GM19395 (cell line): ENCODE measurements around the gene SLC12A7.

Source experiments
- ATAC-seq: cut with Tn5 transposase; IDR thresholded peaks from one replicate; pipeline ENCODE4 v1.9.1; 2021; ENCODE audit warnings: mild to moderate bottlenecking, moderate library complexity; ENCODE audit not compliant: unreplicated experiment

Gene SLC12A7

GRCh38 chr5:1112596-1113331 is 901 bp upstream of the SLC12A7 start:
- ATAC-seq = no peak

- ATAC-seq = no peak
Measured at GRCh38 chr5:1111241-1111726, 579 bp downstream of the SLC12A7 start.

- ATAC-seq = no peak
Measured at GRCh38 chr5:1110307-1111240, 1.3 kb downstream of the SLC12A7 start.

- ATAC-seq = no peak
Measured at GRCh38 chr5:1109542-1110306, 2.1 kb downstream of the SLC12A7 start.

- ATAC-seq = no peak
Measured at GRCh38 chr5:1108865-1109174, 3.0 kb downstream of the SLC12A7 start.

GRCh38 chr5:1108023-1108864 is 3.6 kb downstream of the SLC12A7 start:
- no peak for ATAC-seq

GRCh38 chr5:1107167-1108022 is 4.5 kb downstream of the SLC12A7 start:
- ATAC-seq = no peak

- no peak for ATAC-seq
Measured at GRCh38 chr5:1106385-1107166, 5.3 kb downstream of the SLC12A7 start.

GRCh38 chr5:1105350-1106265 is 6.3 kb downstream of the SLC12A7 start:
- ATAC-seq = no peak

- ATAC-seq = no peak
Measured at GRCh38 chr5:1104327-1105006, 7.4 kb downstream of the SLC12A7 start.

- no peak for ATAC-seq
Measured at GRCh38 chr5:1103505-1104326, 8.1 kb downstream of the SLC12A7 start.

- ATAC-seq = no peak
Measured at GRCh38 chr5:1103093-1103492, 8.8 kb downstream of the SLC12A7 start.

- ATAC-seq = no peak
Measured at GRCh38 chr5:1101961-1102713, 9.7 kb downstream of the SLC12A7 start.

GRCh38 chr5:1100664-1101574 is 10.9 kb downstream of the SLC12A7 start:
- ATAC-seq = no peak
